ENCODE measurements around the gene LRRC4C.

GRCh38 chr11:40139066-40139465 is 1320.4 kb downstream of the LRRC4C start:
- TF ChIP-seq CTCF (conservative IDR thresholded peaks at IDR 0.05; ENCODE audit: low read depth, low read length) (no peak), EZH2phosphoT487 (IDR thresholded peaks at IDR 0.05; ENCODE audit: borderline replicate concordance, low read length) (no peak)
